ENCODE results near the gene HDAC7. TPM values are rescaled to one million over a fixed set of nuclear protein-coding genes. Genes with fewer than 3 reads are reported as not detected.

Gene HDAC7
- total RNA-seq, 2 donors from 2014 or later: 146 to 154 TPM

- Mint-ChIP-seq H3K27me3 (ENCODE audit: insufficient read depth) (peaks cover 1% of the 10 kb centered on the region), H3K36me3 (ENCODE audit: low read depth) (no peaks in the 10 kb centered on the region), H3K9me3 (no peaks in the 10 kb centered on the region), H3K4me3 (no peak overlapping the region), H3K4me1 (peaks cover 10% of the 10 kb centered on the region), H3K27ac (no peak overlapping the region)
- Histone ChIP-seq H3K9ac (ENCODE audit: extremely low read depth, low read length, poor library complexity, severe bottlenecking) (no peak overlapping the region), H3K4me1 (ENCODE audit: control insufficient read depth, insufficient read depth, low read length) (no peaks in the 10 kb centered on the region), H3K4me3 (ENCODE audit: low read length) (no peak overlapping the region), H3K27ac (ENCODE audit: low read depth, low read length) (no peak overlapping the region), H3K27me3 (ENCODE audit: control insufficient read depth, insufficient read depth, low read length, poor library complexity, severe bottlenecking) (no peaks in the 10 kb centered on the region), H3K36me3 (ENCODE audit: control insufficient read depth, insufficient read depth, low read length) (no peaks in the 10 kb centered on the region), H3K9me3 (ENCODE audit: control insufficient read depth, low read length) (no peaks in the 10 kb centered on the region)
- TF ChIP-seq, protein P1, sequence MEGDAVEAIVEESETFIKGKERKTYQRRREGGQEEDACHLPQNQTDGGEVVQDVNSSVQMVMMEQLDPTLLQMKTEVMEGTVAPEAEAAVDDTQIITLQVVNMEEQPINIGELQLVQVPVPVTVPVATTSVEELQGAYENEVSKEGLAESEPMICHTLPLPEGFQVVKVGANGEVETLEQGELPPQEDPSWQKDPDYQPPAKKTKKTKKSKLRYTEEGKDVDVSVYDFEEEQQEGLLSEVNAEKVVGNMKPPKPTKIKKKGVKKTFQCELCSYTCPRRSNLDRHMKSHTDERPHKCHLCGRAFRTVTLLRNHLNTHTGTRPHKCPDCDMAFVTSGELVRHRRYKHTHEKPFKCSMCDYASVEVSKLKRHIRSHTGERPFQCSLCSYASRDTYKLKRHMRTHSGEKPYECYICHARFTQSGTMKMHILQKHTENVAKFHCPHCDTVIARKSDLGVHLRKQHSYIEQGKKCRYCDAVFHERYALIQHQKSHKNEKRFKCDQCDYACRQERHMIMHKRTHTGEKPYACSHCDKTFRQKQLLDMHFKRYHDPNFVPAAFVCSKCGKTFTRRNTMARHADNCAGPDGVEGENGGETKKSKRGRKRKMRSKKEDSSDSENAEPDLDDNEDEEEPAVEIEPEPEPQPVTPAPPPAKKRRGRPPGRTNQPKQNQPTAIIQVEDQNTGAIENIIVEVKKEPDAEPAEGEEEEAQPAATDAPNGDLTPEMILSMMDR (conservative IDR thresholded peaks at IDR 0.05): no peak
- no peak for DNase-seq
- WGBS, 2 experiments (ENCODE audit: insufficient coverage in 1 of 2, insufficient read length in 1 of 2): 90 to 96% methylated on average over 8 to 17 of the region's 17 CpGs
These were observed 81.6 kb downstream of the HDAC7 start for GRCh38 chr12:47737936-47738594.

- H3K9ac ChIP-seq (ENCODE audit: extremely low read depth, low read length, poor library complexity, severe bottlenecking): no peak overlapping the region
- 91 to 95% methylated on average over 9 to 19 of the region's 19 CpGs for WGBS, 2 experiments (ENCODE audit: insufficient coverage in 1 of 2, insufficient read length in 1 of 2)
- Mint-ChIP-seq H3K4me3 (no peak overlapping the region), H3K27ac (no peak overlapping the region), H3K27me3 (ENCODE audit: insufficient read depth) (peaks cover 7% of the 10 kb centered on the region), H3K36me3 (ENCODE audit: low read depth) (no peaks in the 10 kb centered on the region), H3K9me3 (no peaks in the 10 kb centered on the region), H3K4me1 (peaks cover 10% of the 10 kb centered on the region)
- H3K4me3 ChIP-seq (ENCODE audit: low read length): no peak overlapping the region
- H3K36me3 ChIP-seq (ENCODE audit: control insufficient read depth, insufficient read depth, low read length): no peaks in the 10 kb centered on the region
- H3K27me3 ChIP-seq (ENCODE audit: control insufficient read depth, insufficient read depth, low read length, poor library complexity, severe bottlenecking): no peaks in the 10 kb centered on the region
- H3K27ac ChIP-seq (ENCODE audit: low read depth, low read length): peak overlapping the region; percentile 38
- TF ChIP-seq, protein P1 (conservative IDR thresholded peaks at IDR 0.05): no peak
- H3K9me3 ChIP-seq (ENCODE audit: control insufficient read depth, low read length): no peaks in the 10 kb centered on the region
- no peaks in the 10 kb centered on the region for H3K4me1 ChIP-seq (ENCODE audit: control insufficient read depth, insufficient read depth, low read length)
- no peak for DNase-seq
These were observed 82.6 kb downstream of the HDAC7 start for GRCh38 chr12:47736877-47737676.

DNA sequence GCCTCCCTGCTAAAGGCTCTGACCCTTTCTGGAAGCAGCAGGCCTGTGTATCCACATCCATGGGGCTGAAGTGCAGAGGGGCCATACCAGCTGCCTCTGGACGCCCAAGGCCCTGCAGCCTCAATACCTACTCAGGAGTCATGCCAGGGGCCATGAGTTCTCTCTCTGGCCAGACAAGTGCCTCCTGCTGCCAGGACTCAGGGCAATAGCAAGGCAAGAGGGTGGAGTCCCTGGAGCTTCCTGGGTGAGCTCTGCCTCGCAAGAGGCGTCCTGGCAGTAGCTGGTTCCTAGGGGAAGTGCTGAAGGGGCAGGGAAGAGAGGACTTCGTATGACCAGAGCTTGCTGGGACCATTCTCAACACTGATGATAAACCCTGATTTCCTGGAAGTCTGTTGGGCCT is 83.5 kb downstream of the HDAC7 start:
- H3K9me3 Mint-ChIP-seq: no peaks in the 10 kb centered on the region
- TF ChIP-seq, protein P1 (conservative IDR thresholded peaks at IDR 0.05): no peak
- no peak overlapping the region for H3K27ac Mint-ChIP-seq
- no peaks in the 10 kb centered on the region for H3K27me3 ChIP-seq (ENCODE audit: control insufficient read depth, insufficient read depth, low read length, poor library complexity, severe bottlenecking)
- H3K9ac ChIP-seq (ENCODE audit: extremely low read depth, low read length, poor library complexity, severe bottlenecking): no peak overlapping the region
- H3K4me3 ChIP-seq (ENCODE audit: low read length): no peak overlapping the region
- peaks cover 8% of the 10 kb centered on the region for H3K27me3 Mint-ChIP-seq (ENCODE audit: insufficient read depth)
- no peak overlapping the region for H3K27ac ChIP-seq (ENCODE audit: low read depth, low read length)
- no peak overlapping the region for H3K4me3 Mint-ChIP-seq
- H3K4me1 ChIP-seq (ENCODE audit: control insufficient read depth, insufficient read depth, low read length): no peaks in the 10 kb centered on the region
- H3K36me3 Mint-ChIP-seq (ENCODE audit: low read depth): no peaks in the 10 kb centered on the region
- DNase-seq: no peak
- peaks cover 10% of the 10 kb centered on the region for H3K4me1 Mint-ChIP-seq
- H3K36me3 ChIP-seq (ENCODE audit: control insufficient read depth, insufficient read depth, low read length): no peaks in the 10 kb centered on the region
- WGBS, 2 experiments (ENCODE audit: insufficient coverage in 1 of 2, insufficient read length in 1 of 2): 92% methylated on average over 3 to 4 of the region's 4 CpGs
- no peaks in the 10 kb centered on the region for H3K9me3 ChIP-seq (ENCODE audit: control insufficient read depth, low read length)

Data from endodermal cell (in vitro differentiated cells).